NCI-H128 (cell line): ENCODE results near the gene ARMC9.
"Not testable (repeated sequence)": the region's sequence is repeated elsewhere in the genome, so short reads cannot be mapped to it uniquely, and the experiment has no call there.

ENCODE experiments used
- DNase-seq: peaks from one replicate; lab custom pipeline; 2025; ENCODE audit not compliant: unreplicated experiment; lab: John Stamatoyannopoulos, UW

The ARMC9 gene

GRCh38 chr2:231337807-231338759 lies 139.7 kb downstream of the ARMC9 start:
- DNase-seq = no peak

- no peak for DNase-seq
Observed at GRCh38 chr2:231339316-231339715, 140.9 kb downstream of the ARMC9 start.

- no peak for DNase-seq
Observed at GRCh38 chr2:231341100-231341499, 142.7 kb downstream of the ARMC9 start.

GRCh38 chr2:231342061-231342711 lies 143.8 kb downstream of the ARMC9 start:
- DNase-seq = no peak

GRCh38 chr2:231343006-231343710 lies 144.7 kb downstream of the ARMC9 start:
- DNase-seq = no peak

- no peak for DNase-seq
Observed at GRCh38 chr2:231343988-231344387, 145.6 kb downstream of the ARMC9 start.

GRCh38 chr2:231344851-231345250 lies 146.4 kb downstream of the ARMC9 start:
- no peak for DNase-seq

- no peak for DNase-seq
Observed at GRCh38 chr2:231347081-231347480, 148.7 kb downstream of the ARMC9 start.

GRCh38 chr2:231347638-231348037 lies 149.2 kb downstream of the ARMC9 start:
- no peak for DNase-seq

GRCh38 chr2:231348173-231348572 lies 149.7 kb downstream of the ARMC9 start:
- DNase-seq = no peak

- DNase-seq = no peak
Observed at GRCh38 chr2:231348704-231349373, 150.4 kb downstream of the ARMC9 start.

GRCh38 chr2:231349374-231349735 lies 150.9 kb downstream of the ARMC9 start:
- DNase-seq = not testable (repeated sequence)

GRCh38 chr2:231351648-231352047 lies 153.2 kb downstream of the ARMC9 start:
- DNase-seq = no peak

- DNase-seq = no peak
Observed at GRCh38 chr2:231353469-231353868, 155.0 kb downstream of the ARMC9 start.

- no peak for DNase-seq
Observed at GRCh38 chr2:231355508-231356465, 157.4 kb downstream of the ARMC9 start.

GRCh38 chr2:231356466-231356844 lies 158.0 kb downstream of the ARMC9 start:
- DNase-seq = no peak

- DNase-seq = no peak
Observed at GRCh38 chr2:231357048-231357447, 158.6 kb downstream of the ARMC9 start.

- DNase-seq = no peak
Observed at GRCh38 chr2:231357931-231358330, 159.5 kb downstream of the ARMC9 start.

- no peak for DNase-seq
Observed at GRCh38 chr2:231359441-231359840, 161.0 kb downstream of the ARMC9 start.

GRCh38 chr2:231359948-231360347 lies 161.5 kb downstream of the ARMC9 start:
- DNase-seq = no peak
